LNCAP (cell line): Measurements from ENCODE around the gene ERVV-1.

Experiments used
- TF ChIP-seq, protein P1 (sequence below): fragments of 450-650 bp; IDR thresholded peaks from 2 replicates; pipeline ENCODE4 v1.5.1; 2017; ENCODE audit warnings: mild to moderate bottlenecking

The ERVV-1 gene

DNA sequence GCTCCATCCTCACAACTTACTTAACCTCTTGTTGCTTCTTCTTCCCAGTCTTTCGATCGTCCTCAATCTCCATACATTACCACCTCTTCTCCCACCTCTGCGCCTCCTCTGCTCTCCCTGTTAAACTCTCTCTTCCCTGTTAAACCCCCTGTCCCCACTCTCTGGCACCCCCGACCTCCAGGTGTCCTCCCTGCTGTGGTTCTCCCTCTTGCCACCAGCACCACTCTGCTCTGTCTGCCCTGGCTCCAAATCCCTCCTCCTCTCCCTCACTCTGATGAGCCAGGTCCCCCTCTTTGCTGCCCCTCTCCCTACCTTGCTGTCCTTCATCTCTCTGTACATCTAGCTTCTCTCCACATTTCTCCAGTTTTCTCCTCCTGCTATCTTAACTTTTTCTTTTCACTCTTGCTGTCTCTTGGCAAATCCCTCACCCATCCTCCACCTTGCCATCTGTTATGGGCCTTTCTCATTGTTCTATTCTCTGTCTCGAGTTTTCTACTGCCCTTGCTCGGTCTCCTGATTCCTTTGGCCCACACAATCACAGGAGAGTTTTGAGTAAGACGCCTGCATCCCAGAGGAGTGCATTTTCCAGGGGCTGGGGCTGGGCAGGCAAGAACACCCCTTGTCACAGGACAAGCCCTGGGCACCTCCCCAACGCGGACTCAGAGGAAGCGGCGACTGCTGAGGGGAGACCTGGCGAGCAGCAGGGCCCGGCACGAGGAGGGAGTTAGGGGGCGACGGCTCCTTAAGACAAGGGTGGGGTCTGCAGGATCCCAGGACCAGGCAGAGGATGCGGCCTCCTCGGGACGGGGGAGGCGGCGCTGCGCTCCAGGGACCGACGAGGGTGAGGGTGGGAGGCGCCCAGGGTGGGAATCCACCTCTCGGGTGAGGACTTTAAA lies 21.4 kb upstream of the ERVV-1 start:
- TF ChIP-seq, protein P1, sequence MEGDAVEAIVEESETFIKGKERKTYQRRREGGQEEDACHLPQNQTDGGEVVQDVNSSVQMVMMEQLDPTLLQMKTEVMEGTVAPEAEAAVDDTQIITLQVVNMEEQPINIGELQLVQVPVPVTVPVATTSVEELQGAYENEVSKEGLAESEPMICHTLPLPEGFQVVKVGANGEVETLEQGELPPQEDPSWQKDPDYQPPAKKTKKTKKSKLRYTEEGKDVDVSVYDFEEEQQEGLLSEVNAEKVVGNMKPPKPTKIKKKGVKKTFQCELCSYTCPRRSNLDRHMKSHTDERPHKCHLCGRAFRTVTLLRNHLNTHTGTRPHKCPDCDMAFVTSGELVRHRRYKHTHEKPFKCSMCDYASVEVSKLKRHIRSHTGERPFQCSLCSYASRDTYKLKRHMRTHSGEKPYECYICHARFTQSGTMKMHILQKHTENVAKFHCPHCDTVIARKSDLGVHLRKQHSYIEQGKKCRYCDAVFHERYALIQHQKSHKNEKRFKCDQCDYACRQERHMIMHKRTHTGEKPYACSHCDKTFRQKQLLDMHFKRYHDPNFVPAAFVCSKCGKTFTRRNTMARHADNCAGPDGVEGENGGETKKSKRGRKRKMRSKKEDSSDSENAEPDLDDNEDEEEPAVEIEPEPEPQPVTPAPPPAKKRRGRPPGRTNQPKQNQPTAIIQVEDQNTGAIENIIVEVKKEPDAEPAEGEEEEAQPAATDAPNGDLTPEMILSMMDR, result no peak

DNA sequence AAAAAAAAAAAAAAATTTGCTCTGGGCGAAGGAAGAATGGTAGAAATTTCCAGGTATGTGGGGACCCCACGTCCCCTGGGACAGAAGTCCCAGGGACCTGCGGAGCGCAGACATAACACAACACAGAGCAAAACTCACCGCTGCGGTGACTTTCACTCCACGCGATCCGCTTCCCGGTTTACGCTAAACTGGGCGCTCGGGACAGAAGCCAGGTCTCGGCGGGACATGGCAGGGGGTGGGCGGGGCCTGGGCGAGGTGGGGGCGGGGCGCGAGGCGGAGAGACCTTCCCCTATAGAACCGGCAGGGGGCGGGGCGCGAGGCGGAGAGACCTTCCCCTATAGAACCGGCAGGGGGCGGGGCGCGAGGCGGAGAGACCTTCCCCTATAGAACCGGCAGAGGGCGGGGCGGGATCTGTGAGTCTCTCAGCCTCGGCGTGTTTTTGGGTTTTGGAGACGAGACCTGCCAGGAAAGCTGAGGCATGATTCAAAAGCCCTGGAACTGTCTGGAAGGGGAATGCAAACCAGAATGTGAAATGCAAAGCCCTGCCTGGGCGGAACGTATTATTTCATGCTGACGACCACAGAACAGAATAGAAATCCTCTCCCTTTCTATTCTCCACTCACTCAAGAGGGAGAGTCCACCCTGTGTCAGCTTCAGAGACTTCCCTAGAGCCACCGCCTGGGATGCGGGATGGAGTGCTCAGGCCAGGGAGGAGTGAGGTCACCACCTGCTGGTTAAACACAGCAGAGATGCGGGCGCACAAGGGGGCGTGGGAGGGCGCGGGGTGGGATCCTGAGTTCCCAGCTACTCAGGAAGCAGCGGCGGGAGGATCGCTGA lies 20.2 kb upstream of the ERVV-1 start:
- TF ChIP-seq, protein P1, result peak; percentile 55

DNA sequence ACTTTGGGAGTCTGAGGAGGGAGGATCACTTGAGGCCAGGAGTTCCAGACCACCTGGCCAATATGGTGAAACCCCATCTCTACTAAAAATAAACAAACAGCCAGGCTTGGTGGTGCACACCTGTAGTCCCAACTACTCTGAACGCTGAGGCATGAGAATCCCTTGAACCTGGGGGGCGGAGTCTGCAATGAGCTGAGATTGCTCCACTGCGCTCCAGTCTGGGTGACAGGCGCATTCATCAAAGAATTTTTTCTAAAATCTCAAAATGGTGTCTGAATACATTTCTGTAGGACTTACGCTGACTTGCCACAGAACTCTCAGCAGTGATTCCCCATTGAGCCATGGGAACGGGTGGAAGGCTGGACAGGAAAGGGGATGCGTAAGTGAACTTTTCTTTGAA lies 18.0 kb upstream of the ERVV-1 start:
- TF ChIP-seq, protein P1, result no peak

DNA sequence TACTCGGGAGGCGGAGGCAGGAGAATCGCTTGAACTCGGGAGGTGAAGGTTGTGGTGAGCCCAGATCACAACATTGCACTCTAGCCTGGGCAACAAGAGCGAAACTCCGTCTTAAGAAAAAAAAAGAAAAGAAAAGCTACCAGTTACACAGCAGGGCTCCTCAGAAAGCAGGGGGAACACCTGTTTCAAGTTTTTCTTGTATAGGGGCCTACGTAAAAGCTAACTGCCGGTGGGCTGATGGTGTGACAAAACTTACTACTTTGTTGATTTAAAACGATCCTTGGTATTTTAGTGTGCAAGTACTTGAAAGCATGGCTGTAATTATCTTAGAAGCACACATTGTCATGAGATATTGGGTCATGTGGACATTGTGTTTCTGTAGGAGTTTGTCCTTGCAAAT lies 15.7 kb upstream of the ERVV-1 start:
- TF ChIP-seq, protein P1, result no peak

DNA sequence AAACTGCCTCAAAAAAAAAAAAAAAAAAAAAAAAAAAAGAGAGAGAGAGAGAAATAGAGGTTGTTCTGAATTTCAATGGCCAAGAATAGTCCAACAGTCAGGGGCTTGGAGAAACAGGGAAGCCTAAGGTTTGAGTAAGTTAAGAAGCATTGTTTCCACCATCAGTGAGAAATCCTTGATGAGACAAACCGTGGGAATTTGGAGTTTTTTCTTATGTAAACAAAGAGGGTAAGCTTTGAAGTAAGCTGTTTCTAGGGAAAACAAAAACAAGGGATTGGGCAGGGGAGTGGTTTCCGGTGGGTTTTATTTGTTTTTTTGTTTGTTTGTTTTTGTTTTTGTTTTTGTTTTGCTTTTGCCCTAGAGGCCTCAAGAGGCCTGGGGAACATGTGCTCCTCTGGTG lies 11.2 kb upstream of the ERVV-1 start:
- TF ChIP-seq, protein P1, result no peak

DNA sequence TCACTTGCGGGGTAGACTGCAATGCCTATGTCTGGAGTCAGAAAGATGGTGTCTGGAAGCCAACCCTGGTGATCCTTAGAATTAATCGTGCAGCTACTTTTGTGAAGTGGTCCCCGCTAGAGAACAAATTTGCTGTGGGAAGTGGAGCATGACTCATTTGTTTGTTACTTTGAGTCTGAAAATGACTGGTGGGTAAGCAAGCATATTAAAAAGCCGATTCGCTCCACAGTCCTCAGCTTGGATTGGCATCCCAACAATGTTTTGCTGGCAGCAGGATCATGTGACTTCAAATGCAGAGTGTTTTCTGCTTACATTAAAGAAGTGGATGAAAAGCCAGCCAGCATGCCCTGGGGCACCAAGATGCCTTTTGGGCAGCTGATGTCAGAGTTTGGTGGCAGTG lies 9.5 kb upstream of the ERVV-1 start:
- TF ChIP-seq, protein P1, result no peak

DNA sequence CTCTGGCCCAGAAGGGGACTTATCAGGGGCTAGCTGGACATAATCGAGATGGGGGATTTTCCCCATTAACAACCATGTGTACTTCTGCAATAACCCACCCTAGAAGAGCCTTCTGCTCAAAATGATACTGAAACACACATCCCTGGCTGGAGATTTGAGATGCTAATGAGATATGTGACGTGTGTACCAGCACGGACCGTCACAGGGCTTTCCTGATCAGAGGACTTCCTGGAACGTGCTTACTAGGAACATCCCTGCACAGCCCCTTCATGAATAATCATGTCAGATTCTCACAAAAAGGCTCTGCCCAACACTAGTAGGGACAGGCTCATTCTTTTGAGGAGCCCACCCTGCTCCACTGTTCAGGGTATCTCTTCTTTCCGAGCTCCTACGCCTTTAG lies 6.5 kb upstream of the ERVV-1 start:
- TF ChIP-seq, protein P1, result no peak
